Muscle of back (tissue), 11 donors: ENCODE results near the gene RGS7. TPM values are rescaled to one million over a fixed set of nuclear protein-coding genes. Genes with fewer than 3 reads are reported as not detected.
A peak's percentile ranks its signal among the peaks of the same experiment; 100 is the strongest.
"Not testable (repeated sequence)": the region's sequence is repeated elsewhere in the genome, so short reads cannot be mapped to it uniquely, and the experiment has no call there.

Experiments
- DNase-seq, 3 donors: peaks; one replicate each; pipeline versions ENCODE4 v3.0.0 to v3.0.0-alpha.2; 2013
- polyA plus RNA-seq, 10 donors: library from polyadenylated mRNA; unstranded; fragments of 120-200 nt; gene quantifications; one replicate each; pipeline ENCODE4 v1.2.1, GENCODE V29; 2013; ENCODE audit not compliant: insufficient read length in 10 of 10

The RGS7 gene
- polyA plus RNA-seq, 10 donors: 0.05 to 0.20 TPM; not detected in 8

- DNase-seq: no peak
Observed at GRCh38 chr1:241272828-241273227, 84.2 kb downstream of the RGS7 start.

- no peak for DNase-seq
Observed at GRCh38 chr1:241271427-241271826, 85.6 kb downstream of the RGS7 start.

- no peak for DNase-seq
Observed at GRCh38 chr1:241270016-241270415, 87.0 kb downstream of the RGS7 start.

GRCh38 chr1:241269116-241269515 lies 87.9 kb downstream of the RGS7 start:
- DNase-seq: no peak

GRCh38 chr1:241266121-241266520 lies 90.9 kb downstream of the RGS7 start:
- no peak for DNase-seq

GRCh38 chr1:241265428-241265827 lies 91.6 kb downstream of the RGS7 start:
- no peak for DNase-seq

- DNase-seq: no peak
Observed at GRCh38 chr1:241263346-241263745, 93.7 kb downstream of the RGS7 start.

- DNase-seq: no peak
Observed at GRCh38 chr1:241253471-241253870, 103.5 kb downstream of the RGS7 start.

- DNase-seq: no peak
Observed at GRCh38 chr1:241250465-241250864, 106.5 kb downstream of the RGS7 start.

- no peak for DNase-seq
Observed at GRCh38 chr1:241240069-241240468, 116.9 kb downstream of the RGS7 start.

- no peak for DNase-seq
Observed at GRCh38 chr1:241237873-241238272, 119.1 kb downstream of the RGS7 start.

- peak; percentile 11 to 46 (median 36) for DNase-seq
Observed at GRCh38 chr1:241235256-241235897, 121.6 kb downstream of the RGS7 start.

GRCh38 chr1:241229711-241230110 lies 127.3 kb downstream of the RGS7 start:
- no peak for DNase-seq

- no peak for DNase-seq
Observed at GRCh38 chr1:241229216-241229615, 127.8 kb downstream of the RGS7 start.

GRCh38 chr1:241228339-241228738 lies 128.7 kb downstream of the RGS7 start:
- DNase-seq: no peak

GRCh38 chr1:241225741-241226140 lies 131.3 kb downstream of the RGS7 start:
- DNase-seq: no peak

GRCh38 chr1:241224189-241224588 lies 132.8 kb downstream of the RGS7 start:
- DNase-seq: not testable (repeated sequence)

GRCh38 chr1:241222813-241223212 lies 134.2 kb downstream of the RGS7 start:
- not testable (repeated sequence) for DNase-seq

GRCh38 chr1:241221319-241221718 lies 135.7 kb downstream of the RGS7 start:
- DNase-seq: no peak

- DNase-seq: not testable (repeated sequence)
Observed at GRCh38 chr1:241220913-241221312, 136.1 kb downstream of the RGS7 start.

GRCh38 chr1:241219449-241219848 lies 137.6 kb downstream of the RGS7 start:
- no peak for DNase-seq

GRCh38 chr1:241217516-241217915 lies 139.5 kb downstream of the RGS7 start:
- DNase-seq: no peak

GRCh38 chr1:241215683-241216082 lies 141.3 kb downstream of the RGS7 start:
- DNase-seq: no peak

GRCh38 chr1:241215203-241215602 lies 141.8 kb downstream of the RGS7 start:
- DNase-seq: no peak
